ENCODE measurements around the gene SHC2.

Gene SHC2

DNA sequence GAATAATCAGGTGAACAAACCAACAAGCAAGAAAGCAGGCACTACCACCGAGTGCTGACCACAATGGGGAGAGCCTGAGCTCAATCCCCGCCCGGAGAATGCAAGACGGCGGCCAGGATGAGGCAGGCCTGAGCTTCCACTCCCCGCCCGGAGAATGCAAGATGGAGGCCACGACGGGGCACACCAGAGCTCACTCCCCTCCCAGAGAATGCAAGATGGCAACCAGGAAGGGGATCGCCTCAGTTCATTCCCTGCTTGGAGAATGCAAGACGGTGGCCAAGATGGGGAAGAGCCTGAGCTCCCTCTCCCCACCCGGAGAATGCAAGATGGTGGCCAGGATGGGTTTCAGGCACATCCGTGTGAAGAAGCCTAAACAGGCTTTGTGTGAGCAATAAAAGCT lies 91.6 kb downstream of the SHC2 start:
- DNase-seq = no peak

DNA sequence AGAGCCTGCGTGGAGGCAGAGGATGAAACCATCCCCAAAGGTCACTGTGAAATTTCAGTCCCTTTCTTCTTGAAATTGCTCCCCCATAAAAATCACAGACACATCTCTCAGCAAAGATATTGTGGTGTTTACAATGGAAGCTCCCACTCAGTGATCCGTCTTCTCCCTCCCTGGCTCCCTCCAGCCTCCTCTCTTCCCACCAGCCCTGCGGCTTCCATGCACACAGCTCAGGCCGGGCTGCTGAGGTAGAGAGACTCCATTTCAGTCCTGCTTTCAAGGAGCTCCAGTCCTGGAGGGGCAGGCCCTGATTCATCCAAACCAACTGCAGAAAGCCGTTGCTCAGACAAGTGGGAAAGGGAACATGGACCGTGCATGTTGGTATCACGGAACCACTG lies 92.2 kb downstream of the SHC2 start:
- DNase-seq = no peak

DNA sequence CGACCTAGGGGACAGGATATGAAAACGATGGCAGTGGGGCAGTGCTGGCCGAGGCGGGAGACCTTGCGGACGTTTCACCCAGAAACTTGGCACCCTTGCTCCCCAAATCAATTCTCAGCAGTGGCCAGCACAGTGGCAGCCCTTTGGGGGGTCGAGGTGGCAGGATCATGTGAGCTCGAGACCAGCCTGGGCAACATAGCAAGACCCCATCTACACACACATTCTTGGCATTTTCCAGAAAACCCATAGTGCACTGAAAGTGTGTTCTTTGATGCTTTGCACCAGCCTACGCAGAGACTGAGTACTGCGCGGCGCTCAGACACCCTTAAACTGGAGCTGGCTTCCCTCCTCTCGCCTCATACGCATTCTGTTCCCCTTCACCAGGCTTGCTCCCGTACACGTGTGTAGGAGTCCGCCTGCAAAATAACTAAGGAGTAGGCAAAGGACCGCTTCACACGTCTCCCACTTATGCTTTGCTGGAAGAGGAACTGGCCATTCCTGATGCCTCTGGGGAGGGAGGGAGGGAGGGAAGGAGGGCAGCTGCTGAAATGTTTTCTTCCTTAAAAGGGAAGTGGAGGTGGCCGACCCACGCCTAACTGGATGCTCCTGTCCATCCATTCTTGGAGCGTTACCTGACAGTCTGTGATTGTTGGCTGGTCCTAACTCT lies 92.7 kb downstream of the SHC2 start:
- no peak for DNase-seq

- DNase-seq = no peak
These were observed 93.3 kb downstream of the SHC2 start for GRCh38 chr19:367561-367960.

- no peak for DNase-seq
These were observed 93.9 kb downstream of the SHC2 start for GRCh38 chr19:366951-367350.
